ENCODE data around the gene WDFY2.

- TF ChIP-seq ERF (CRISPR knock-in tag; IDR thresholded peaks at IDR 0.05) (no peak), BCLAF1 (IDR thresholded peaks at IDR 0.05) (no peak), TP53 (CRISPR knock-in tag; conservative IDR thresholded peaks at IDR 0.05) (no peak), MAFK (conservative IDR thresholded peaks at IDR 0.05 in 1 of 2, IDR thresholded peaks at IDR 0.05 in 1 of 2; ENCODE audit: low read length in 2 of 2) (no peak), ATF1 (CRISPR knock-in tag; IDR thresholded peaks at IDR 0.05) (no peak), ETS1 (CRISPR knock-in tag; IDR thresholded peaks at IDR 0.05) (no peak), PREB (CRISPR knock-in tag; IDR thresholded peaks at IDR 0.05) (no peak), PRDM10 (CRISPR knock-in tag; IDR thresholded peaks at IDR 0.05; ENCODE audit: low read depth) (no peak), FOXJ3 (CRISPR knock-in tag; IDR thresholded peaks at IDR 0.05; ENCODE audit: borderline replicate concordance) (no peak), CHD2 (IDR thresholded peaks at IDR 0.05; ENCODE audit: low read depth, low read length) (no peak), KDM1A (CRISPR knock-in tag; IDR thresholded peaks at IDR 0.05) (no peak), JARID2 (CRISPR knock-in tag; IDR thresholded peaks at IDR 0.05; ENCODE audit: insufficient replicate concordance) (no peak), HBP1 (CRISPR knock-in tag; IDR thresholded peaks at IDR 0.05; ENCODE audit: low read depth) (no peak)
- TF ChIP-seq, protein P1, sequence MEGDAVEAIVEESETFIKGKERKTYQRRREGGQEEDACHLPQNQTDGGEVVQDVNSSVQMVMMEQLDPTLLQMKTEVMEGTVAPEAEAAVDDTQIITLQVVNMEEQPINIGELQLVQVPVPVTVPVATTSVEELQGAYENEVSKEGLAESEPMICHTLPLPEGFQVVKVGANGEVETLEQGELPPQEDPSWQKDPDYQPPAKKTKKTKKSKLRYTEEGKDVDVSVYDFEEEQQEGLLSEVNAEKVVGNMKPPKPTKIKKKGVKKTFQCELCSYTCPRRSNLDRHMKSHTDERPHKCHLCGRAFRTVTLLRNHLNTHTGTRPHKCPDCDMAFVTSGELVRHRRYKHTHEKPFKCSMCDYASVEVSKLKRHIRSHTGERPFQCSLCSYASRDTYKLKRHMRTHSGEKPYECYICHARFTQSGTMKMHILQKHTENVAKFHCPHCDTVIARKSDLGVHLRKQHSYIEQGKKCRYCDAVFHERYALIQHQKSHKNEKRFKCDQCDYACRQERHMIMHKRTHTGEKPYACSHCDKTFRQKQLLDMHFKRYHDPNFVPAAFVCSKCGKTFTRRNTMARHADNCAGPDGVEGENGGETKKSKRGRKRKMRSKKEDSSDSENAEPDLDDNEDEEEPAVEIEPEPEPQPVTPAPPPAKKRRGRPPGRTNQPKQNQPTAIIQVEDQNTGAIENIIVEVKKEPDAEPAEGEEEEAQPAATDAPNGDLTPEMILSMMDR (CRISPR knock-in tag; IDR thresholded peaks at IDR 0.05): peak; percentile 88
Observed at GRCh38 chr13:51814825-51815650, 230.8 kb downstream of the WDFY2 start.

All from HepG2 (cell line).